GDM1 (cell line): ENCODE data around the gene TPSAB1.

Experiments
- DNase-seq: peaks from one replicate; lab custom pipeline; 2025; lab: John Stamatoyannopoulos, UW

TPSAB1 gene

DNA sequence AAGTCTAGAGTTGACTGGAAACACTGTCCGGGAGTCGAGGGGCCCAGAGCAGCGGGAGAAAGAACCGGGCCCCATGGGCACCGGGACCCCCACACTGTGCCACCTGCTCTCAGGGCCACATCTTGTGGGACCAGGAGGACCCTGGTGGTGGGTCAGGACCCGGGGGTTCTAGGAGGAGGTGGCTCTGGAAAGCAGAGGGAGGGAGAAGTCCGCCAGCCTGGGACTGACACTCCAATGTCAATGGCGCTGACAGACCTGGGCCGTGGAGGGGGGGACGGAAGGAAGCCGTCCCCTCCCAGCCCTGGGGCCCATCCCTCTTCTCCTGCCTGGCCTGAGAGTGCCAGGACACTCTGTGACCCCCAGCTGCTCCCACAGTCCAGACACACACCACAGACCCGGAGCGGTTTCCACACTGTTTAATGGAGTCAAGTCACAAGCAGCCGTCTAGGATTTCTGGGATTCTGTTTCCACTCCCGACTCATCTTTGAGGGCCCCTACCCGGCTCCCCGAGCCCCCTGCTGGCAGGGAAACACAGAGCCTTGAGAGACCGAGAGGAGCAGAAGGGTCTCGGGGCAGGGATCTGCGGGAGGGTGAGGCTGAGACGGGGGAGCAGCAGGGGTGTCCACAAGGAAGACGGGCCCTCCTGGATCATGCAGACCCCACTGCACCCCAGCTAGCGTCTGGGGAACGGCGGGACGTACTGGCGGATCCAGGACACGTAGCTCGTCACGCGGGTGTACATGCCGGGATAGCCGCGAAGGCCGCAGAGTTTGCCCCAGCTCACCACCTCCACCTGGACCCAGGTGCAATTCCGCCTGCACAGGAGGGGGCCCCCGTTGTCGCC, 45.4 kb downstream of the TPSAB1 start:
- no peak for DNase-seq

DNA sequence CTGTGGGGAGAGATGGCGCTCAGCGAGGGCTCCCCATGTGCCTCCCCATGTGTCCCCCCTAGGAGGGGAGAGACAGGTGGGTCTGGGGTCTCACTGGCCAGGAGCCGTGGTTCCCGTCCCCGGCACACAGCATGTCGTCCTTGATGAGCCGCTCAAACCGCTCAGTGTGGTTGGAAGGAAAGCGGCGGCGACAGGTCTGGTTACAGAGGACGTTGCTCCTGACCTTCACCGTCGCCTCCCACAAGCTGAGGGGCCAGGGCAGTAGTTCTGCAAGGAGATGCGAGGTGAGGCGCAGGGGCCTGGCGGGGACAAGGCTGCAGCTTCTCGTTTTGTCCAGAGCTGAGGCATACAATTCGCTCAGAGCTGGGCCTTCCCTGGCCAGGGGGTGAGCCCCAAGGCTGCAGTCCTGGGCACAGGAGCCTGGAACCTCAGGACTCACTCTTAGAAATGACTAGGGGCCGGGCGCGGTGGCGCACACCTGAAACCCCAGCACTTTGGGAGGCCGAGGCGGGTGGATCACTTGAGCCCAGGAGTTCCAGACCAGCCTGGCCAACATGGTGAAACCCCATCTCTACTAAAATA, 46.1 kb downstream of the TPSAB1 start:
- DNase-seq = no peak

GRCh38 chr16:1287982-1288670, 47.6 kb downstream of the TPSAB1 start:
- no peak for DNase-seq

- no peak for DNase-seq
These were observed 48.4 kb downstream of the TPSAB1 start for GRCh38 chr16:1288813-1289476.

DNA sequence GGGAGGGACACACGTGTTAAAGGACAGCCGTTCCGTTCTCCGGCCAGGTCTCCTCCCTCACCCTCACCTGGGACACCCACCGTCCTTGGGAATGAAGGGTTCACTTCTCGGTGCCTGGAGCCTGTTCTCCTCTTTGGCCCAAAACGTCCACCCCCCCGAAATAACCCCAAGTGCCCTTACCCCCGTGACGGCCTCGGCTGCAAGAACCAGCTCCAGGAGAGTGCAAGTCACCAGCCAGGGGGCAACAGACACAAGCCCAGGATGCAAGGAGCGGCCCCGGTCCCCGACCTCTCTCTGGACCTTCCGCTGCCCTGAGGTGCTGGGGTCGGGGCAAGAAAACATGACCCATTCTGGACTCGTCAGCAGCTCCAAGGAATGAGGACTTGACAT, 49.0 kb downstream of the TPSAB1 start:
- DNase-seq = no peak

DNA sequence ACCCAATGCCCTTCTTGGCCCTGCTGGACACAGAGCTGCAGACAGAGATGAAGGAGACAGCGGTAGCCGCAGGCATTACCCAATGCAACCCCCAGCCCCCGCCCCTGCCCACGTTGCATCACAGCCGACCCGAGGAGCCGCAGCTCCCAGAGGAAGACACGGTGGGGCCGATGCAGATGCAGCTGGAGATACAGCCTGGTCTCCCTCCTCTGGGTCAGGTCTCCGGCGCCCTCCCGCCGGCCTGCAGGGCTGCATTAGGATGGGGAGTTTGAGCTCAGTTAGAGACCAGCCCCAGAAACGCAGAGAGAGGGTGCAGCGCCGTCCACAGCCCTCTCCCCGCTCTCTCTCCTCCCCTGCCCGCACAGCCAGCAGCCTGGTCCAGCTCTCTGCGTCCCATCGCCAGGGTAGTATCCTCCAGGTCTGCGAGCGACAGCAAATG, 49.6 kb downstream of the TPSAB1 start:
- DNase-seq = no peak

DNA sequence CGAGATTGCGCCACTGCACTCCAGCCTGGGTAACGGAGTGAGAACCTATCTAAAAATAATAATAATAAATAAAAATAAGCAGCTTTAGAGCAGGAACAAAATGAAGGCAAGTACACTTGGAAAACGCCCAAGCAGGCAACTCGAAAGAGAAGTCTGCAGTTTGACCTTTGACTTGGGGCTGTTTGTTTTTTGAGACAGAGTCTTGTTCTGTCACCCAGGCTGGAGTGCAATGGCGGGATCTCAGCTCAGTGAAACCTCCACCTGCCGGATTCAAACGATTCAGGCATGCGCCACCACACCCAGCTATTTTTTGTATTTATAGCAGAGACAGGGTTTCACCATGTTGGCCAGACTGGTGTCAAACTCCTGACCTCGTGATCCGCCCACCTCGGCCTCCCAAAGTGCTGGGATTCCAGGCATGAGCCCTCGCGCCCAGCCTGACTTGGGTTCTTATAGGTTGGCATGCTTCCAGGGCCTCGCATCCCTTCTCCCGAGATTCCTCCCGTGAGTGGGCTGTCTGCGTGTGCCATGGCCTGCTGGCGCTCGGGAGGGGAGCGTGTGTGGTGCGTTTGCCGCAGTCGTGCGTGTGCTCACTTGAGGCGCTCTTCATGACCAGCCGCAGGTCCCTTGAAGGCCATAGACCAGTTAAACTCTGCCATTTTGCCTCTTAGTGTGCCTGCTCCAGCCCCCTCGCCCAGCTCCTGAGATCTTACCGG, 50.5 kb downstream of the TPSAB1 start:
- no peak for DNase-seq

DNA sequence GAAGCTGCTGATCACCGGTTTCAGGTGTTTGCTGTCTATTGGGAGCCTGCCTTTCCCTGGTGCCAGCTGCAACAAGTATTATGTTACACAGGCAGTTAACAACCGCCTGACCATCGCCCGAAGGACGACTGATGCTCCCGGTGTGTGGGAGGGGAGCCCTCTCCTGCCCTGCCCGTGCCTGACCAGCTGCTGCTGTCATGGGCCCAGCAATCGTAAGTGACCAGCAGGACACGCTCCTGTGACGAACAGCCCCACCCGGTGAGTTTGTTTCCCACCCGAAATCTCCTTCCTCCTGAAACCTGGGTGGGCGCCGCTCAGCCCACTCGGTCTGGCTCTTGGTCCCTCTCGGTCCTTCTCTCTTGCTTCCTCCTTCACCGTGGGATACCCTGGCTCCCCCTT, 51.1 kb downstream of the TPSAB1 start:
- DNase-seq = no peak
